Muscle layer of colon (tissue), 2 donors: ENCODE results near the gene SUN1.
"Not testable (repeated sequence)": the region's sequence is repeated elsewhere in the genome, so short reads cannot be mapped to it uniquely, and the experiment has no call there.

Experiments used
- H3K27ac ChIP-seq: one replicate; pipeline ENCODE4 v1.7.0; 2013; ENCODE audit warnings: low read depth, mild to moderate bottlenecking, low read length, moderate library complexity
- H3K27me3 ChIP-seq, 2 donors: one replicate each; pipeline ENCODE4 v1.7.0; 2013; ENCODE audit warnings: low read length in 2 of 2, mild to moderate bottlenecking in 2 of 2; ENCODE audit not compliant: insufficient read depth in 2 of 2, control insufficient read depth in 1 of 2
- H3K36me3 ChIP-seq: one replicate; pipeline ENCODE4 v1.7.0; 2013; ENCODE audit warnings: mild to moderate bottlenecking, low read length; ENCODE audit not compliant: insufficient read depth
- H3K4me1 ChIP-seq: one replicate; pipeline ENCODE4 v1.7.0; 2013; ENCODE audit warnings: mild to moderate bottlenecking, low read length; ENCODE audit not compliant: insufficient read depth
- H3K4me3 ChIP-seq, 2 donors: one replicate each; pipeline ENCODE4 v1.7.0; 2013; ENCODE audit warnings: low read length in 2 of 2, low read depth in 1 of 2, mild to moderate bottlenecking in 1 of 2, moderate library complexity in 1 of 2
- H3K9ac ChIP-seq: one replicate; pipeline ENCODE4 v1.7.0; 2013; ENCODE audit warnings: low read length
- H3K9me3 ChIP-seq: one replicate; pipeline ENCODE4 v1.7.0; 2013; ENCODE audit warnings: mild to moderate bottlenecking, low read length
- donor health status: abdominal sarcoma.
- donor health status: Adenocarcinoma of cecum.

The SUN1 gene

DNA sequence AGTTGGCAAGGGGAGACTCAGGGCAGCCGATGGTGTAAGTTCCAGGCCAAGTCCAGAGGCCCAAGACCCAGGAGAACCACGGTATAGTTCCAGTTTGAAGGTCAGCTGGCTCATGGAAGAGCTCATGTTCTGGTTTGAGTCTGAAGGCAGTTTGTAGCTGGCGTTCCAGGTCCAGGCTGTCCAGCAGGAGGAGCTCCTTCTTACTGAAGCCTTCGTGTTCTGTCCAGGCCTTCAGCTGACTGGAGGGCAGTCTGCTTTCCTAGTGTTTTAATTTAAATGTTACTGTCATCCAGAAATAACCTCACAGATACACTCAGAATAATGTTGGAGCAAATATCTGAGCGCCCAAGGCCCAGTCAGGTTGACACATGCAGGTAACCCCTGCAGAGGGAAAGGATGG is 4.2 kb downstream of the SUN1 start:
- Histone ChIP-seq H3K4me1 (peaks cover 69% of the 10 kb centered on the region), H3K27ac (peak overlapping the region; percentile 79), H3K9ac (no peak overlapping the region), H3K4me3 (no peak overlapping the region), H3K9me3 (no peaks in the 10 kb centered on the region), H3K27me3 (no peaks in the 10 kb centered on the region), H3K36me3 (peaks cover 24% of the 10 kb centered on the region)

DNA sequence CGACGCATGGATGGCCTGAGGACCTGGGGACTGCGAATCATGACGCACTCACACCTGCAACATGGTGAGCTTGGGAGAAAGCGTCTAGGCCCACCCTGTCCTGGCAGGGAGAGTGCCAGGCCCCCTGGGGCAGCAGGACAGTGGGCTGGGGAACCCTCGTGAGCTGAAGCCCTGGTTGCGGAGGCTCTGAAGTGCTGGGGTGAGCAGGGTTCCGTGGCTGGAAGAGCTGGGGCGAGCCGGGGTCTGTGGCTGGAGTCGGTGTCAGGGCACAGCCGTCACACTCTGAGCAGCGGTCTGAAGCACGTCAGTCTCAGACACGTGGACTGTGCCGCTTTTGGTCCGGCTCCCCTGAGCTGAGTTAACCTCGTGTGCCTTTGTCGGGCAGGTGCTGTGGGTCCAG is 4.7 kb downstream of the SUN1 start:
- peak overlapping the region; percentile 79 for H3K27ac ChIP-seq
- no peaks in the 10 kb centered on the region for H3K27me3 ChIP-seq
- H3K4me1 ChIP-seq, result peaks cover 74% of the 10 kb centered on the region
- H3K9ac ChIP-seq, result no peak overlapping the region
- H3K36me3 ChIP-seq, result peaks cover 27% of the 10 kb centered on the region
- no peaks in the 10 kb centered on the region for H3K9me3 ChIP-seq
- H3K4me3 ChIP-seq, result no peak overlapping the region

DNA sequence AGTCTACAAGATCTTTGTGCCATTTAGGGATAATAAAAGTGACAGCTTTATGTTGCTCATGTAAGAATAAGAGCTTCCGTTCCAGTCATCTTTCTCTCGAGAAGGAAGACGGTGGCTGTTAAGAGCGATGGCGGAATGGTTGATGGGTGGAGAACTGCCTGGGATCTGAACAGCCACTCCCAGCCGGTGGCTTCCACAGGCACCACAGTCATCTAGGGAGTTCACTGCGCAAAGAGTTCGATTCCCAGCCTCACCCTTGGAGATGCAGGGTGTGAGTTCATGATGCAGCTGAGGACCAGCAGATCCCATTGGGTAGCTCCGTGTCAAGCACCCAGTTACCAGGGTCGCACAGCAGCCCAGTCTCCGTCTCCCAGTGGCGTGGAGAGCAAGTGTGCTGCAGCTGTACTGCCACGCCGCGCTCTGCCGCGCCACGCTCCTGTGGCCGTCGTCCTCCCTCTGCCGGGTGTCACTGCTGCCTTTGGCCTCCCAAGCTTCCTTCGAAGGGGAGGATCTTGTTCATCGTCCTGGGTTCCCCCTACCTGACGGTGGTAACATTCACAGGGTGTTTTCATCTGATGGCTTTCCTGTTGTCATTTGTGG is 7.8 kb downstream of the SUN1 start:
- Histone ChIP-seq H3K36me3 (peaks cover 48% of the 10 kb centered on the region), H3K9ac (no peak overlapping the region), H3K4me1 (peaks cover 65% of the 10 kb centered on the region), H3K27me3 (no peaks in the 10 kb centered on the region), H3K9me3 (no peaks in the 10 kb centered on the region), H3K27ac (no peak overlapping the region), H3K4me3 (no peak overlapping the region)

DNA sequence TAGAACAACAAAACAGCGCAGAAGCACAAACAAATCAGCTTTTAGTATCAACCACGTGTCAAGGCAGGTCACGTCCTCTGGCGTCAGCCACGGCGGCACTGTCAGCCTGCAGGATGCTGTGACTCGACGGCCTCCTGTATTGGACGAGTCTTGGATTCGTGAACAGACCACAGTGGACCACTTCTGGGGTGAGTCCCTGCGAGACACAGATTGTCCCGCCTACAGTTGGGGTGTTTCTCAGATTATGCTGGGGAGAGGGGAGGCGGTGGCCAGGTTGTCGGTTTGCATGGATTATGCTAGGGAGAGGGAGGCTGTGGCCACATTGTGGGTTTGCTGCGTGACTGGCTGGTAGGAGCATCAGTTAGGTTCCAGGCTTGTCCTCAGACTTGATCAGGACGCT is 9.7 kb downstream of the SUN1 start:
- peaks cover 46% of the 10 kb centered on the region for H3K4me1 ChIP-seq

DNA sequence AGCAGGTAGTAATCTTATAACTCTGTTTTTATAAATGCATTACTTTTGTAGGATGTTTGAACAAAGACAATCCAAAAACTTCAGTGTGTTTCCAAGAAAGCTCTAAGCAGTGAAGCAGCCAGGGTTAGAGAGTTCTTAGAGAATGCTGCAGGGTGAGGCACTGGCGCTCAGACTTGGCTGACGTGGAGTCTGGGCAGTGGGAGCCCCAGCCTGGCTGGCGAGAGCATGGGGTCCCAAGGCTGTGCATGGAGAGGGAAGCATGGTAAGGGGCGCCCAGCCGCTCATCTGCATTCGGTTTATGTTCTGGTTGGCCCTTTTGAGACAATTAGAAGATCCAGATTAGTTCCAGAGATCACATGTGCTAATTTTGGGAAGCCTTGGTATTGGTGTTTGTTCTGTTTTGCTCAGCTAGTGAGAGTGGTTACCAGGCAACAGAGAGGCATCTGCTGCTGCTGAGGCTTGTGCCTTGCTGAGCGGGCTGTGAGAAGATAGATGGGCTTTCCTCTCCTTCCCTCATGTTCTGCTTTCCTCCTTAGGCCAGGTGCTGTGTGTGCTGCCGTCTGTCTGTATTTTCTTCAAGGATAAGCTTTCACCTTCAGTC is 10.3 kb downstream of the SUN1 start:
- Histone ChIP-seq H3K9me3 (no peaks in the 10 kb centered on the region), H3K27ac (peak overlapping the region; percentile 80), H3K27me3 (no peaks in the 10 kb centered on the region), H3K4me3 (peak overlapping the region in 1 of 2 donors; percentile 16), H3K9ac (no peak overlapping the region), H3K4me1 (peaks cover 40% of the 10 kb centered on the region), H3K36me3 (peaks cover 52% of the 10 kb centered on the region)

More for the DNA sequence above, 9.7 kb downstream of the SUN1 start:
- H3K9me3 ChIP-seq, result no peaks in the 10 kb centered on the region
- H3K36me3 ChIP-seq, result peaks cover 52% of the 10 kb centered on the region
- H3K4me3 ChIP-seq, result peak overlapping the region in 1 of 2 donors; percentile 11
- no peaks in the 10 kb centered on the region for H3K27me3 ChIP-seq
- H3K27ac ChIP-seq, result peak overlapping the region; percentile 80
- H3K9ac ChIP-seq, result no peak overlapping the region

DNA sequence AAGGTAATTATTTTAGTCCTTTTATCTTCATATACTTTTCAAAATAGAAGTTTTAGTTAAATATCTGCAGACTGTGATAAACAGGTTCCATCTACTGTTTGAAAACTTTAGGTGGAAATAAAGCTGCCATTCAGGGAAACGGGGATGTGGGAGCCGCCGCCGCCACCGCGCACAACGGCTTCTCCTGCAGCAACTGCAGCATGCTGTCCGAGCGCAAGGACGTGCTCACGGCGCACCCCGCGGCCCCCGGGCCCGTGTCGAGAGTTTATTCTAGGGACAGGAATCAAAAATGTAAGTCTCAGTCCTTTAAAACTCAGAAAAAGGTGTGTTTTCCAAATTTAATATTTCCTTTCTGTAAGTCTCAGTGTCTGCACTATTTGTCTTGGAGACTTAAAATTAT is 11.0 kb downstream of the SUN1 start:
- Histone ChIP-seq H3K27ac (peak overlapping the region; percentile 80), H3K9ac (no peak overlapping the region), H3K36me3 (peaks cover 52% of the 10 kb centered on the region), H3K27me3 (no peaks in the 10 kb centered on the region), H3K4me3 (peak overlapping the region in 1 of 2 donors; percentile 16), H3K4me1 (peaks cover 34% of the 10 kb centered on the region), H3K9me3 (no peaks in the 10 kb centered on the region)

DNA sequence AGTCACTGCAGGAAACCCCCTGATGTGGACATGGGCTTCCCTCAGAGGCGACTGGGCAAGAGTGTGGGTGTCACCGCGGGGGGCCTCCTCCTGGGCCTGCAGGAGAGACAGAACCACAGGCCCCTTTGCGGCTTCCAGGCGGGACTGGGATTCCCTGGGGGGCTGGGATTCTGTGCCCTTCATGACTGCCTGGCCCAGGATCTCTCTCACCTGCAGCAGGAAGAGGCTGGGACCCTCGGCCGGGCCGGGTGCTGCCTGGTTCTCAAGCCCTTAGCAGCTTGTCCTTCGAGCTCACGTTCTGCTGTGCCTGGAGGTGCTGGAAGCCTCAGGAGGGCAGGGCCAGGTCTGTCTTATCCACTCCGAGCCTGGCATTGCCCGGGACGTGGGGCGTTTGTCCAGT is 11.8 kb downstream of the SUN1 start:
- Histone ChIP-seq H3K27me3 (no peaks in the 10 kb centered on the region), H3K27ac (peak overlapping the region; percentile 66), H3K4me3 (no peak overlapping the region), H3K9ac (no peak overlapping the region), H3K9me3 (no peaks in the 10 kb centered on the region), H3K36me3 (peaks cover 45% of the 10 kb centered on the region), H3K4me1 (peaks cover 26% of the 10 kb centered on the region)

DNA sequence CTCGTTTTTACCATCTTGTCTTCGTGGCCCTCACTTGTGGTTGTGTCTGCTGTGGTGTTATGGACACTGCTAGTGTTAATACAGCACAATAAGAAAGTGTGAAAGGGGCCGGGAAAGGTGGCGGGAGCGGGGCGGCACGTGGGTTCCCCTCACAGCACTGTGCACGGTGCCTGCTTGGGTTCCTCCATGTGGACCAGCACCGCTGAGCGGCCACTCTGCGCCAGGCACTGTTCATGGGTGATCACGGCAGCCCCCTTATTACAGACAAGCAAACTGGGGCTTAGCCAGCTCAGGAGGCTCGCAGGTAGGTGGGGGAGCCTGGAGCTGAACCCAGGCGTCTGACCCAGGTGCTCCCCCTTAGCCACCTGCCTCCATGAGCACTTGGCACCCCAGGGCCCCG is 12.2 kb downstream of the SUN1 start:
- Histone ChIP-seq H3K27ac (peak overlapping the region; percentile 66), H3K4me1 (peaks cover 24% of the 10 kb centered on the region), H3K27me3 (no peaks in the 10 kb centered on the region), H3K9ac (no peak overlapping the region), H3K9me3 (no peaks in the 10 kb centered on the region), H3K4me3 (no peak overlapping the region), H3K36me3 (peaks cover 46% of the 10 kb centered on the region)

DNA sequence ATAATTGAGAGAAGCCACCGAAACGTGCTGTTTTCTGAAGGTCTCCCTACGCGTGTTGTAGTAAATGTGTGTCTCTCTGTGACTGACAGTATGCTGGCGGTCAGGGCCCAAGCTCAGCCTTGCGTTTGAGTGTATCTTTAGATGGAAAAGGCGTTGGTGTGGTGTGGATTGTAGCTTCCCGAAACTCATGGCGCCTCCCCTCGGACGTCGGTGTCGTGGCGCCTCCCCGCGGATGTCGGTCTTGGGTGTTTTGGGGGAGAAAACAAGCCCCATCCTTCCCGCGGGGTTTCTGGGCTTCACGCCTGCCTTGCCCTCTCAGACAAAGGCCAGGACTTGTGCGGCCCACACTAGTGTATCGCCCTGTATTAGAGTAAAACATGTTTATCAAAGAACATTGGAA is 12.8 kb downstream of the SUN1 start:
- no peak overlapping the region for H3K9ac ChIP-seq
- H3K36me3 ChIP-seq, result peaks cover 45% of the 10 kb centered on the region
- no peaks in the 10 kb centered on the region for H3K9me3 ChIP-seq
- no peak overlapping the region for H3K4me3 ChIP-seq
- H3K27ac ChIP-seq, result no peak overlapping the region
- peaks cover 24% of the 10 kb centered on the region for H3K4me1 ChIP-seq
- no peaks in the 10 kb centered on the region for H3K27me3 ChIP-seq

DNA sequence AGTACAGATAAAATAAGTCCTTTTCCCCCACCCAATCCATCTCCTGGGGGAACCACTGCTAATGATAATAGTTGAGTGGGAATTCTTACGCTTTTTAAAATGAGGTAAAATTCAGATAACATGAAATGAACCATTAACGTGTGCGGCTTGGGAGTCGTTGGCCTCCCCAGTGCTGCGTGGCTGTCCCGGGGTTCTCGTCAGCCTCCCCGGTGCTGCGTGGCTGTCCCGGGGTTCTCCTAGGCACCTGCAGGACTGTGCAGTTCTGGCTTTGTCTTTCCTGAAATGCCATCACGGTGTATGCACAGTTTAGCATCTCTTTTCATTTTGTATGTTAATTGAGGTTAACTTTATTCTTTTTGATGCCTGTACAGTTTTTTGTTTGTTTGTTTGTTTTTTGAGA is 13.5 kb downstream of the SUN1 start:
- Histone ChIP-seq H3K9ac (no peak overlapping the region), H3K27ac (no peak overlapping the region), H3K27me3 (no peaks in the 10 kb centered on the region), H3K4me1 (peaks cover 24% of the 10 kb centered on the region), H3K36me3 (peaks cover 43% of the 10 kb centered on the region), H3K4me3 (no peak overlapping the region), H3K9me3 (no peaks in the 10 kb centered on the region)

DNA sequence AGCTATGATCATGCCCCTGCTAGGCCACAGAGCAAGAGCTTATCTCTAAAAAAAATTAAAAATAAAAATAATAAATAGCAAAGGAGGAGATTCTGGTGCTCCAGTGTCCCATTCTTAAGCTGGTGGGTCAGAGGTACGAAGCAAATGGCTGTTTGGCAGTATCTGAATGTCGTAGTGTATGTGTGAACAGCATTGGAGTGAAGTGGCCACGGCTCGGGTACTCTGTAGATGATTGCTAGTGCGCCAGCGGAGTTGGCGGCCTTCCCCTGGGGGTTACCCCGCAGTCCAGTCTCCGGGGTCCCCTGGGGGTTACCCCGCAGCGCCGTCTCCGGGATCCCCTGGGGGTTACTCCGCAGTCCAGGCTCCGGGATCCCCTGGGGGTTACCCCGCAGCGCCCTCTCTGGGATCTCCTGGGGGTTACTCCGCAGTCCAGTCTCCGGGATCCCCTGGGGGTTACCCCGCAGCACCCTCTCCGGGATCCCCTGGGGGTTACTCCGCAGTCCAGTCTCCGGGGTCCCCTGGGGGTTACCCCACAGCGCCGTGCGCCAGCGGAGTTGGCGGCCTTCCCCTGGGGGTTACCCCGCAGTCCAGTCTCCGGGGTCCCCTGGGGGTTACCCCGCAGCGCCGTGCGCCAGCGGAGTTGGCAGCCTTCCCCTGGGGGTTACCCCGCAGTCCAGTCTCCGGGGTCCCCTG is 14.8 kb downstream of the SUN1 start:
- Histone ChIP-seq H3K4me1 (peaks cover 18% of the 10 kb centered on the region), H3K36me3 (peaks cover 52% of the 10 kb centered on the region)
- H3K9ac ChIP-seq, H3K27me3 ChIP-seq, H3K4me3 ChIP-seq, H3K27ac ChIP-seq, H3K9me3 ChIP-seq: not testable (repeated sequence)
